Large intestine (tissue), 3 donors: ENCODE measurements around the gene IRS1. TPM values are rescaled to one million over a fixed set of nuclear protein-coding genes. Genes with fewer than 3 reads are reported as not detected.
"Not testable (repeated sequence)": the region's sequence is repeated elsewhere in the genome, so short reads cannot be mapped to it uniquely, and the experiment has no call there.

Source experiments
- DNase-seq, 2 donors: peaks; one replicate each; pipeline versions ENCODE4 v3.0.0 to v3.0.0-alpha.2; 2013
- H3K27ac ChIP-seq: one replicate; pipeline ENCODE4 v1.5.1; 2013; ENCODE audit warnings: low read length
- H3K27me3 ChIP-seq: 2 replicates; pipeline ENCODE4 v1.6.1; 2013; ENCODE audit warnings: low read length; ENCODE audit not compliant: control insufficient read depth, insufficient read depth
- H3K36me3 ChIP-seq: 2 replicates; pipeline ENCODE4 v1.6.1; 2013; ENCODE audit warnings: low read length; ENCODE audit not compliant: control insufficient read depth, insufficient read depth
- H3K4me1 ChIP-seq: one replicate; pipeline ENCODE4 v1.6.1; 2013; ENCODE audit warnings: low read length; ENCODE audit not compliant: control insufficient read depth, insufficient read depth
- H3K4me3 ChIP-seq: one replicate; pipeline ENCODE4 v1.5.1; 2013; ENCODE audit warnings: low read length
- H3K9me3 ChIP-seq: one replicate; pipeline ENCODE4 v1.6.1; 2013; ENCODE audit warnings: mild to moderate bottlenecking, low read depth, low read length, moderate library complexity; ENCODE audit not compliant: control insufficient read depth
- WGBS: methylation state at CpG from one replicate; pipeline ENCODE4 v1.1.5; 2013; ENCODE audit warnings: low lambda C conversion rate; ENCODE audit not compliant: insufficient coverage; 5-methylcytosine and 5-hydroxymethylcytosine counted together
- polyA plus RNA-seq: library from polyadenylated mRNA; unstranded; fragments of 120-200 nt; gene quantifications from one replicate; pipeline ENCODE4 v1.2.1, GENCODE V29; 2013

The IRS1 gene
- polyA plus RNA-seq, 1 donor = 23.1 TPM

- peaks cover 2% of the 10 kb centered on the region for H3K36me3 ChIP-seq
- 77% methylated on average over 3 of the region's 12 CpGs for WGBS
- H3K27me3 ChIP-seq = no peaks in the 10 kb centered on the region
- no peak for DNase-seq
- no peak overlapping the region for H3K4me3 ChIP-seq
- peak overlapping the region; percentile 99 for H3K27ac ChIP-seq
- H3K4me1 ChIP-seq = peaks cover 18% of the 10 kb centered on the region
- peaks cover 9% of the 10 kb centered on the region for H3K9me3 ChIP-seq
These were observed 38.4 kb upstream of the IRS1 start for GRCh38 chr2:226837787-226838603.

- H3K4me1 ChIP-seq = peaks cover 18% of the 10 kb centered on the region
These were observed 37.7 kb upstream of the IRS1 start for GRCh38 chr2:226837334-226837733.

GRCh38 chr2:226836548-226836885 lies 36.9 kb upstream of the IRS1 start:
- peak overlapping the region; percentile 66 for H3K4me3 ChIP-seq
- peak overlapping the region; percentile 99 for H3K27ac ChIP-seq
- no peak for DNase-seq
- no peaks in the 10 kb centered on the region for H3K27me3 ChIP-seq
- peaks cover 5% of the 10 kb centered on the region for H3K9me3 ChIP-seq
- peaks cover 18% of the 10 kb centered on the region for H3K4me1 ChIP-seq
- H3K36me3 ChIP-seq = peaks cover 2% of the 10 kb centered on the region
- WGBS = 0% methylated on average over 3 of the region's 6 CpGs

More at GRCh38 chr2:226837334-226837733, 37.7 kb upstream of the IRS1 start:
- H3K4me3 ChIP-seq = no peak overlapping the region
- DNase-seq = no peak
- H3K27ac ChIP-seq = peak overlapping the region; percentile 99
- no peaks in the 10 kb centered on the region for H3K27me3 ChIP-seq
- H3K9me3 ChIP-seq = peaks cover 7% of the 10 kb centered on the region
- WGBS = no CpG with 5 or more reads among the region's 7 CpGs
- H3K36me3 ChIP-seq = peaks cover 2% of the 10 kb centered on the region

- Histone ChIP-seq H3K36me3 (peaks cover 4% of the 10 kb centered on the region), H3K27me3 (no peaks in the 10 kb centered on the region), H3K27ac (peak within 1 kb of the TSS; percentile 99), H3K4me1 (peaks cover 18% of the 10 kb centered on the region), H3K9me3 (peaks cover 5% of the 10 kb centered on the region), H3K4me3 (peak within 1 kb of the TSS; percentile 66)
- DNase-seq = peak; percentile 97 to 98
- WGBS = no CpG with 5 or more reads among the region's 75 CpGs
These were observed 36.4 kb upstream of the IRS1 start, which contains the start of gene RHBDD1 for GRCh38 chr2:226835796-226836547. Gene RHBDD1, plus strand, starts transcription at chr2:226836054. Its CDS starts 28,640 bp downstream, at chr2:226864694.

- peaks cover 18% of the 10 kb centered on the region for H3K4me1 ChIP-seq
- peak overlapping the region; percentile 99 for H3K27ac ChIP-seq
- H3K9me3 ChIP-seq = peaks cover 5% of the 10 kb centered on the region
- WGBS = no CpG with 5 or more reads among the region's 26 CpGs
- H3K36me3 ChIP-seq = peaks cover 4% of the 10 kb centered on the region
- no peak for DNase-seq
- no peaks in the 10 kb centered on the region for H3K27me3 ChIP-seq
- peak overlapping the region; percentile 66 for H3K4me3 ChIP-seq
These were observed 35.8 kb upstream of the IRS1 start for GRCh38 chr2:226835420-226835795.

GRCh38 chr2:226834880-226835279 lies 35.3 kb upstream of the IRS1 start:
- H3K36me3 ChIP-seq, H3K27me3 ChIP-seq, DNase-seq, H3K27ac ChIP-seq, H3K9me3 ChIP-seq: not testable (repeated sequence)
- H3K4me1 ChIP-seq = peaks cover 18% of the 10 kb centered on the region
- peak overlapping the region; percentile 66 for H3K4me3 ChIP-seq
- WGBS = 92% methylated on average over 5 of the region's 18 CpGs

GRCh38 chr2:226832061-226832460 lies 32.4 kb upstream of the IRS1 start:
- Histone ChIP-seq H3K4me3 (no peak overlapping the region), H3K4me1 (peaks cover 6% of the 10 kb centered on the region), H3K27me3 (no peaks in the 10 kb centered on the region), H3K27ac (no peak overlapping the region), H3K9me3 (peaks cover 5% of the 10 kb centered on the region), H3K36me3 (peaks cover 4% of the 10 kb centered on the region)
- 100% methylated on average over 1 of the region's 1 CpG for WGBS
- DNase-seq = no peak

GRCh38 chr2:226831266-226831665 lies 31.6 kb upstream of the IRS1 start:
- Histone ChIP-seq H3K4me3 (no peak overlapping the region), H3K9me3 (peaks cover 5% of the 10 kb centered on the region), H3K36me3 (peaks cover 4% of the 10 kb centered on the region), H3K27ac (no peak overlapping the region), H3K4me1 (peaks cover 5% of the 10 kb centered on the region), H3K27me3 (no peaks in the 10 kb centered on the region)
- no CpG with 5 or more reads among the region's 4 CpGs for WGBS
- DNase-seq = no peak

- Histone ChIP-seq H3K27me3 (no peaks in the 10 kb centered on the region), H3K36me3 (peaks cover 4% of the 10 kb centered on the region), H3K27ac (no peak overlapping the region), H3K4me3 (no peak overlapping the region), H3K4me1 (no peaks in the 10 kb centered on the region), H3K9me3 (no peaks in the 10 kb centered on the region)
- 95% methylated on average over 4 of the region's 8 CpGs for WGBS
- DNase-seq = no peak
These were observed 30.4 kb upstream of the IRS1 start for GRCh38 chr2:226829721-226830631.

GRCh38 chr2:226828191-226828590 lies 28.6 kb upstream of the IRS1 start:
- Histone ChIP-seq H3K9me3 (no peaks in the 10 kb centered on the region), H3K36me3 (peaks cover 2% of the 10 kb centered on the region), H3K4me3 (no peak overlapping the region), H3K27me3 (no peaks in the 10 kb centered on the region), H3K4me1 (no peaks in the 10 kb centered on the region), H3K27ac (no peak overlapping the region)
- WGBS = 100% methylated on average over 1 of the region's 2 CpGs
- no peak for DNase-seq
